SK-N-SH (cell line): ENCODE data around the gene FBXW8. TPM values are rescaled to one million over a fixed set of nuclear protein-coding genes. Genes with fewer than 3 reads are reported as not detected.

Experiments used
- CTCF ChIA-PET: fragments of 300-600, 350-600 bp; formaldehyde crosslinking; extraction: SDS; loops from one replicate; lab custom pipeline; 2021; lab: Yijun Ruan, JAX
- POLR2A ChIA-PET: fragments of 350-600 bp; sonication (Branson Sonifier 250); formaldehyde crosslinking; extraction: SDS; loops from one replicate; lab custom pipeline; 2020; ENCODE audit warnings: antibody characterized with exemption, inconsistent platforms; lab: Yijun Ruan, JAX
- DNase-seq: peaks from one replicate; pipeline ENCODE4 v3.0.0; 2012
- H2AFZ ChIP-seq: fragments of 200-600 bp; sonication (generic); 2 replicates; pipeline ENCODE4 v1.8.1; 2016; ENCODE audit warnings: antibody characterized with exemption, mild to moderate bottlenecking, low read depth
- H3F3A ChIP-seq: fragments of 200-600 bp; sonication (generic); replicated peaks from 2 replicates; pipeline ENCODE3; 2016; ENCODE audit warnings: antibody characterized with exemption, mild to moderate bottlenecking; ENCODE audit not compliant: insufficient read depth
- H3K27ac ChIP-seq, 2 experiments: fragments of 200-500 bp in 1 of 2; fragments of 200-600 bp in 1 of 2; sonication (Bioruptor generic) in 1 of 2; sonication (generic), shearing (Covaris generic) in 1 of 2; 2 replicates each; pipeline versions ENCODE4 v1.5.1 to v1.6.1; 2014 to 2016; ENCODE audit warnings: low read depth in 2 of 2, inconsistent platforms in 1 of 2, low read length in 1 of 2, mild to moderate bottlenecking in 1 of 2, mixed read lengths in 1 of 2
- H3K27me3 ChIP-seq: fragments of 200-600 bp; sonication (generic), shearing (Covaris generic); 2 replicates; pipeline ENCODE4 v1.6.1; 2016; ENCODE audit warnings: mixed run types; ENCODE audit not compliant: insufficient read depth
- H3K36me3 ChIP-seq, 2 experiments: fragments of 200-500 bp in 1 of 2; fragments of 200-600 bp in 1 of 2; sonication (Bioruptor generic) in 1 of 2; sonication (generic) in 1 of 2; replicated peaks in 1 of 2; 2 replicates each; pipeline versions ENCODE3 to v1.5.1; 2014 to 2016; ENCODE audit warnings: low read length in 1 of 2, mild to moderate bottlenecking in 1 of 2; ENCODE audit not compliant: insufficient read depth in 2 of 2, control insufficient read depth in 1 of 2
- H3K4me1 ChIP-seq, 2 experiments: fragments of 200-500 bp in 1 of 2; fragments of 200-600 bp in 1 of 2; sonication (Bioruptor generic) in 1 of 2; sonication (generic), shearing (Covaris generic) in 1 of 2; 2 replicates each; pipeline versions ENCODE4 v1.5.1 to v1.6.1; 2014 to 2016; ENCODE audit warnings: low read depth in 1 of 2, low read length in 1 of 2, mixed run types in 1 of 2; ENCODE audit not compliant: insufficient read depth in 2 of 2, control insufficient read depth in 1 of 2
- H3K4me2 ChIP-seq: fragments of 200-600 bp; sonication (generic), shearing (Covaris generic); 2 replicates; pipeline ENCODE4 v1.6.1; 2017; ENCODE audit warnings: mixed run types
- H3K4me3 ChIP-seq, 2 experiments: fragments of 200-500 bp in 1 of 2; fragments of 200-600 bp in 1 of 2; sonication (Bioruptor generic) in 1 of 2; sonication (generic), shearing (Covaris generic) in 1 of 2; 2 replicates each; pipeline versions ENCODE4 v1.5.1 to v1.8.1; 2014 to 2016; ENCODE audit warnings: low read depth in 2 of 2, inconsistent platforms in 1 of 2, low read length in 1 of 2, mild to moderate bottlenecking in 1 of 2, mixed read lengths in 1 of 2, moderate library complexity in 1 of 2
- H3K79me2 ChIP-seq: fragments of 200-600 bp; sonication (generic); 2 replicates; pipeline ENCODE4 v1.8.1; 2017; ENCODE audit warnings: mild to moderate bottlenecking; ENCODE audit not compliant: insufficient read depth
- H3K9ac ChIP-seq: fragments of 200-600 bp; sonication (generic); 2 replicates; pipeline ENCODE4 v1.6.1; 2017; ENCODE audit warnings: mixed run types
- H3K9me2 ChIP-seq: fragments of 200-600 bp; sonication (generic); 2 replicates; pipeline ENCODE4 v1.6.1; 2017; ENCODE audit warnings: mixed run types
- H3K9me3 ChIP-seq: fragments of 200-600 bp; sonication (generic); 2 replicates; pipeline ENCODE4 v1.6.1; 2017; ENCODE audit warnings: mixed run types, mild to moderate bottlenecking, moderate library complexity
- H4K20me1 ChIP-seq: fragments of 200-600 bp; sonication (generic); 2 replicates; pipeline ENCODE4 v1.6.1; 2017; ENCODE audit warnings: mild to moderate bottlenecking, mixed run types; ENCODE audit not compliant: insufficient read depth
- ELF1 ChIP-seq: IDR thresholded peaks from 2 replicates; pipeline ENCODE4 v1.4.0; 2012
- EP300 ChIP-seq, 2 experiments: IDR thresholded peaks; 2 replicates each; pipeline versions ENCODE4 v1.4.0 to v1.6.1; 2012; ENCODE audit warnings: borderline replicate concordance in 1 of 2, low read depth in 1 of 2, low read length in 1 of 2
- FOXJ3 ChIP-seq: sonication (generic); formaldehyde crosslinking; IDR thresholded peaks from 2 replicates; pipeline ENCODE4 v1.5.1; 2020; ENCODE audit warnings: mild to moderate bottlenecking, missing genetic modification reagents
- GATA2 ChIP-seq: sonication (generic); formaldehyde crosslinking; IDR thresholded peaks from 2 replicates; pipeline ENCODE4 v1.5.0; 2020; ENCODE audit warnings: mild to moderate bottlenecking, missing genetic modification reagents
- IRF3 ChIP-seq: fragments of 150-350 bp; IDR thresholded peaks from 2 replicates; pipeline ENCODE4 v1.6.1; 2016; ENCODE audit warnings: mild to moderate bottlenecking, low read depth, low read length
- JUND ChIP-seq: IDR thresholded peaks from 2 replicates; pipeline ENCODE4 v1.4.0; 2012
- MEF2A ChIP-seq: IDR thresholded peaks from 2 replicates; pipeline ENCODE4 v1.4.0; 2012; ENCODE audit warnings: low read depth, borderline replicate concordance
- MXI1 ChIP-seq: IDR thresholded peaks from 2 replicates; pipeline ENCODE4 v1.6.1; 2012; ENCODE audit warnings: mild to moderate bottlenecking, low read depth, low read length, improper control_type of control experiment
- NFIC ChIP-seq: IDR thresholded peaks from 2 replicates; pipeline ENCODE4 v1.4.0; 2012; ENCODE audit warnings: borderline replicate concordance
- NRF1 ChIP-seq: IDR thresholded peaks from 2 replicates; pipeline ENCODE4 v1.6.1; 2012; ENCODE audit warnings: low read depth, mild to moderate bottlenecking, low read length
- RAD21 ChIP-seq: IDR thresholded peaks from 2 replicates; pipeline ENCODE4 v1.6.1; 2012; ENCODE audit warnings: mild to moderate bottlenecking, low read length
- RCOR1 ChIP-seq: fragments of 150-350 bp; IDR thresholded peaks from 2 replicates; pipeline ENCODE4 v1.6.1; 2017; ENCODE audit warnings: antibody characterized with exemption, low read length
- RXRA ChIP-seq: IDR thresholded peaks from 2 replicates; pipeline ENCODE4 v1.4.0; 2012; ENCODE audit warnings: low read depth, mild to moderate bottlenecking, borderline replicate concordance
- SIN3A ChIP-seq: IDR thresholded peaks from 2 replicates; pipeline ENCODE4 v1.6.1; 2012; ENCODE audit warnings: low read depth, mild to moderate bottlenecking, low read length, moderate library complexity, borderline replicate concordance
- TAF1 ChIP-seq: IDR thresholded peaks from 2 replicates; pipeline ENCODE4 v1.6.1; 2012; ENCODE audit warnings: low read depth, mild to moderate bottlenecking, low read length, moderate library complexity, borderline replicate concordance
- TEAD4 ChIP-seq: IDR thresholded peaks from 2 replicates; pipeline ENCODE4 v1.4.0; 2012; ENCODE audit warnings: mild to moderate bottlenecking, borderline replicate concordance; ENCODE audit not compliant: insufficient read depth
- USF1 ChIP-seq: IDR thresholded peaks from 2 replicates; pipeline ENCODE4 v1.4.0; 2012; ENCODE audit warnings: low read depth, borderline replicate concordance
- WGBS: methylation state at CpG from one replicate; pipeline ENCODE4 v1.1.6; 2017; ENCODE audit warnings: low lambda C conversion rate; 5-methylcytosine and 5-hydroxymethylcytosine counted together
- polyA plus RNA-seq, 3 experiments: library from polyadenylated mRNA; depleted of rRNA; stranded (reverse); fragments of >200 nt; gene quantifications; 2 replicates each; pipeline ENCODE4 v1.2.3, GENCODE V29; 2012
- TF ChIP-seq, protein P1 (sequence below): fragments of 200-600 bp; sonication (generic); IDR thresholded peaks from 2 replicates; pipeline ENCODE4 v1.6.1; 2017; ENCODE audit warnings: antibody characterized with exemption, mild to moderate bottlenecking, moderate library complexity
- TF ChIP-seq, protein P2 (sequence below): IDR thresholded peaks from 2 replicates; pipeline ENCODE4 v1.4.0; 2012; ENCODE audit warnings: low read depth

The FBXW8 gene
- polyA plus RNA-seq, 1 of the 3 experiments (the other 2 are of a cell fraction) = 15.6 TPM

GRCh38 chr12:116962783-116963356 is 52.1 kb downstream of the FBXW8 start:
- ChIA-PET CTCF (no interaction called here), POLR2A (no interaction called here)
- Histone ChIP-seq H4K20me1 (peaks cover 31% of the 10 kb centered on the region; the same call in 1 of the 2 replicates), H3K9me2 (no peaks in the 10 kb centered on the region), H3F3A (no peaks in the 10 kb centered on the region), H2AFZ (no peak overlapping the region), H3K79me2 (peaks cover 43% of the 10 kb centered on the region; the same call in 1 of the 2 replicates), H3K9ac (no peak overlapping the region), H3K4me3 (no peak overlapping the region), H3K4me2 (no peak overlapping the region), H3K4me1 (peaks cover 4 to 63% of the 10 kb centered on the region in 2 experiments; a peak in 3 of 4 replicates), H3K27ac (peak overlapping the region in 1 of 2 experiments; percentile 94; a peak in 2 of 4 replicates), H3K9me3 (no peaks in the 10 kb centered on the region), H3K27me3 (no peaks in the 10 kb centered on the region), H3K36me3 (peaks cover 28 to 30% of the 10 kb centered on the region in 2 experiments)
- no peak for TF ChIP-seq NRF1
- TF ChIP-seq MEF2A = no peak
- TF ChIP-seq, protein P1, sequence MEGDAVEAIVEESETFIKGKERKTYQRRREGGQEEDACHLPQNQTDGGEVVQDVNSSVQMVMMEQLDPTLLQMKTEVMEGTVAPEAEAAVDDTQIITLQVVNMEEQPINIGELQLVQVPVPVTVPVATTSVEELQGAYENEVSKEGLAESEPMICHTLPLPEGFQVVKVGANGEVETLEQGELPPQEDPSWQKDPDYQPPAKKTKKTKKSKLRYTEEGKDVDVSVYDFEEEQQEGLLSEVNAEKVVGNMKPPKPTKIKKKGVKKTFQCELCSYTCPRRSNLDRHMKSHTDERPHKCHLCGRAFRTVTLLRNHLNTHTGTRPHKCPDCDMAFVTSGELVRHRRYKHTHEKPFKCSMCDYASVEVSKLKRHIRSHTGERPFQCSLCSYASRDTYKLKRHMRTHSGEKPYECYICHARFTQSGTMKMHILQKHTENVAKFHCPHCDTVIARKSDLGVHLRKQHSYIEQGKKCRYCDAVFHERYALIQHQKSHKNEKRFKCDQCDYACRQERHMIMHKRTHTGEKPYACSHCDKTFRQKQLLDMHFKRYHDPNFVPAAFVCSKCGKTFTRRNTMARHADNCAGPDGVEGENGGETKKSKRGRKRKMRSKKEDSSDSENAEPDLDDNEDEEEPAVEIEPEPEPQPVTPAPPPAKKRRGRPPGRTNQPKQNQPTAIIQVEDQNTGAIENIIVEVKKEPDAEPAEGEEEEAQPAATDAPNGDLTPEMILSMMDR = no peak
- TF ChIP-seq RXRA = no peak
- no peak for TF ChIP-seq FOXJ3 (CRISPR knock-in tag)
- no peak for TF ChIP-seq IRF3
- TF ChIP-seq RCOR1 = no peak
- no peak for TF ChIP-seq TAF1
- no peak for TF ChIP-seq JUND
- TF ChIP-seq EP300 (IDR thresholded peaks at IDR 0.05; ENCODE audit: borderline replicate concordance in 1 of 2, low read depth in 1 of 2, low read length in 1 of 2) = no peak
- no peak for TF ChIP-seq MXI1
- DNase-seq = no peak
- 91% methylated on average over 8 of the region's 9 CpGs for WGBS

GRCh38 chr12:116964054-116965050 is 53.6 kb downstream of the FBXW8 start:
- Histone ChIP-seq H3K4me3 (no peak overlapping the region), H3K27me3 (no peaks in the 10 kb centered on the region), H3K9ac (no peak overlapping the region), H3K4me1 (peaks cover 4 to 58% of the 10 kb centered on the region in 2 experiments; a peak in 3 of 4 replicates), H3K27ac (peak overlapping the region in 1 of 2 experiments; percentile 94; a peak in 2 of 4 replicates), H2AFZ (no peak overlapping the region), H3F3A (no peaks in the 10 kb centered on the region), H4K20me1 (peaks cover 16% of the 10 kb centered on the region; the same call in 1 of the 2 replicates), H3K4me2 (no peak overlapping the region), H3K9me3 (no peaks in the 10 kb centered on the region), H3K36me3 (peaks cover 25 to 31% of the 10 kb centered on the region in 2 experiments), H3K79me2 (peaks cover 33% of the 10 kb centered on the region; the same call in 1 of the 2 replicates), H3K9me2 (no peaks in the 10 kb centered on the region)
- 78% methylated on average over 14 of the region's 14 CpGs for WGBS
- peak; percentile 43 for DNase-seq
- TF ChIP-seq TEAD4 (no peak), TAF1 (no peak), FOXJ3 (CRISPR knock-in tag) (no peak), SIN3A (no peak), MXI1 (no peak; the same call in 1 of the 2 replicates), GATA2 (CRISPR knock-in tag) (peak; percentile 69), ELF1 (no peak), RAD21 (no peak), EP300 (IDR thresholded peaks at IDR 0.05; ENCODE audit: borderline replicate concordance in 1 of 2, low read depth in 1 of 2, low read length in 1 of 2) (peak in 1 of 2 experiments; percentile 70; a peak in 2 of 4 replicates), IRF3 (no peak), RCOR1 (peak; percentile 60), NFIC (0 out of 2 replicates have a peak, but pooled peaks have one; percentile 8), USF1 (no peak)
- TF ChIP-seq, protein P2, sequence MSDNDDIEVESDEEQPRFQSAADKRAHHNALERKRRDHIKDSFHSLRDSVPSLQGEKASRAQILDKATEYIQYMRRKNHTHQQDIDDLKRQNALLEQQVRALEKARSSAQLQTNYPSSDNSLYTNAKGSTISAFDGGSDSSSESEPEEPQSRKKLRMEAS = no peak
- CTCF ChIA-PET = interaction anchor here (1.5 to 1.8 kb wide), 2 partner anchors 10 to 15 kb away, joined by 3 to 6 read pairs; no protein-coding TSS in a partner anchor
- POLR2A ChIA-PET = interaction anchor here (0.6 kb wide), 1 partner anchor 31 kb away, joined by 3 read pairs; no protein-coding TSS in a partner anchor
